Large intestine (tissue), 3 donors: ENCODE results near the gene PXT1. TPM values are rescaled to one million over a fixed set of nuclear protein-coding genes. Genes with fewer than 3 reads are reported as not detected.
A peak's percentile ranks its signal among the peaks of the same experiment; 100 is the strongest.

Source experiments
- DNase-seq, 2 donors: peaks; one replicate each; pipeline versions ENCODE4 v3.0.0 to v3.0.0-alpha.2; 2013
- H3K27ac ChIP-seq: one replicate; pipeline ENCODE4 v1.5.1; 2013; ENCODE audit warnings: low read length
- H3K27me3 ChIP-seq: 2 replicates; pipeline ENCODE4 v1.6.1; 2013; ENCODE audit warnings: low read length; ENCODE audit not compliant: control insufficient read depth, insufficient read depth
- H3K36me3 ChIP-seq: 2 replicates; pipeline ENCODE4 v1.6.1; 2013; ENCODE audit warnings: low read length; ENCODE audit not compliant: control insufficient read depth, insufficient read depth
- H3K4me1 ChIP-seq: one replicate; pipeline ENCODE4 v1.6.1; 2013; ENCODE audit warnings: low read length; ENCODE audit not compliant: control insufficient read depth, insufficient read depth
- H3K4me3 ChIP-seq: one replicate; pipeline ENCODE4 v1.5.1; 2013; ENCODE audit warnings: low read length
- H3K9me3 ChIP-seq: one replicate; pipeline ENCODE4 v1.6.1; 2013; ENCODE audit warnings: mild to moderate bottlenecking, low read depth, low read length, moderate library complexity; ENCODE audit not compliant: control insufficient read depth
- WGBS: methylation state at CpG from one replicate; pipeline ENCODE4 v1.1.5; 2013; ENCODE audit warnings: low lambda C conversion rate; ENCODE audit not compliant: insufficient coverage; 5-methylcytosine and 5-hydroxymethylcytosine counted together
- polyA plus RNA-seq: library from polyadenylated mRNA; unstranded; fragments of 120-200 nt; gene quantifications from one replicate; pipeline ENCODE4 v1.2.1, GENCODE V29; 2013

Gene PXT1
- polyA plus RNA-seq, 1 donor, result 0.24 TPM

- H3K4me1 ChIP-seq, result no peaks in the 10 kb centered on the region
- DNase-seq, result no peak
Measured at GRCh38 chr6:36399970-36400369, 42.7 kb downstream of the PXT1 start.

GRCh38 chr6:36392621-36393020 is 50.0 kb downstream of the PXT1 start:
- no peaks in the 10 kb centered on the region for H3K36me3 ChIP-seq
- no peak overlapping the region for H3K27ac ChIP-seq
- DNase-seq, result no peak
- H3K4me3 ChIP-seq, result no peak overlapping the region
- H3K9me3 ChIP-seq, result no peaks in the 10 kb centered on the region
- peaks cover 8% of the 10 kb centered on the region for H3K27me3 ChIP-seq
- no CpG with 5 or more reads among the region's 5 CpGs for WGBS
- H3K4me1 ChIP-seq, result peaks cover 6% of the 10 kb centered on the region

More at GRCh38 chr6:36399970-36400369, 42.7 kb downstream of the PXT1 start:
- H3K9me3 ChIP-seq, result no peaks in the 10 kb centered on the region
- no peaks in the 10 kb centered on the region for H3K36me3 ChIP-seq
- no peaks in the 10 kb centered on the region for H3K27me3 ChIP-seq
- no peak overlapping the region for H3K4me3 ChIP-seq
- H3K27ac ChIP-seq, result no peak overlapping the region
- whole genome bisulfite sequencing, result no CpG with 5 or more reads among the region's 1 CpG

- H3K36me3 ChIP-seq, result no peaks in the 10 kb centered on the region
- no peak overlapping the region for H3K27ac ChIP-seq
- no peaks in the 10 kb centered on the region for H3K9me3 ChIP-seq
- H3K27me3 ChIP-seq, result peaks cover 9% of the 10 kb centered on the region
- peaks cover 6% of the 10 kb centered on the region for H3K4me1 ChIP-seq
- DNase-seq, result no peak
- no peak overlapping the region for H3K4me3 ChIP-seq
Measured at GRCh38 chr6:36389353-36389752, 53.3 kb downstream of the PXT1 start.

GRCh38 chr6:36387440-36388303 is 55.0 kb downstream of the PXT1 start, which contains the start of gene ETV7:
ETV7 (minus strand) TSS chr6:36387669; CDS start chr6:36387541, 128 bp downstream.
- H3K9me3 ChIP-seq, result no peaks in the 10 kb centered on the region
- H3K27ac ChIP-seq, result peak within 1 kb of the TSS; percentile 77
- no CpG with 5 or more reads among the region's 65 CpGs for WGBS
- peaks cover 9% of the 10 kb centered on the region for H3K27me3 ChIP-seq
- DNase-seq, result peak; percentile 64 to 86
- H3K4me3 ChIP-seq, result peak within 1 kb of the TSS; percentile 63
- peaks cover 6% of the 10 kb centered on the region for H3K4me1 ChIP-seq
- H3K36me3 ChIP-seq, result no peaks in the 10 kb centered on the region

GRCh38 chr6:36386495-36387439 is 55.9 kb downstream of the PXT1 start:
- WGBS, result 0% methylated on average over 6 of the region's 33 CpGs
- Histone ChIP-seq H3K27ac (peak overlapping the region; percentile 77), H3K36me3 (no peaks in the 10 kb centered on the region), H3K9me3 (no peaks in the 10 kb centered on the region), H3K4me1 (peaks cover 6% of the 10 kb centered on the region), H3K27me3 (peaks cover 9% of the 10 kb centered on the region), H3K4me3 (peak overlapping the region; percentile 63)
- DNase-seq, result peak; percentile 48 to 78

- H3K4me3 ChIP-seq, result no peak overlapping the region
Measured at GRCh38 chr6:36384095-36384494, 58.6 kb downstream of the PXT1 start.

GRCh38 chr6:36383606-36384005 is 59.0 kb downstream of the PXT1 start:
- no peak overlapping the region for H3K4me3 ChIP-seq
- H3K27ac ChIP-seq, result no peak overlapping the region
- peaks cover 9% of the 10 kb centered on the region for H3K27me3 ChIP-seq
- no peaks in the 10 kb centered on the region for H3K36me3 ChIP-seq
- no CpG with 5 or more reads among the region's 2 CpGs for WGBS
- peaks cover 6% of the 10 kb centered on the region for H3K4me1 ChIP-seq
- no peak for DNase-seq
- H3K9me3 ChIP-seq, result no peaks in the 10 kb centered on the region

More at GRCh38 chr6:36384095-36384494, 58.6 kb downstream of the PXT1 start:
- no CpG with 5 or more reads among the region's 2 CpGs for WGBS
- Histone ChIP-seq H3K4me1 (peaks cover 6% of the 10 kb centered on the region), H3K27ac (no peak overlapping the region), H3K36me3 (no peaks in the 10 kb centered on the region), H3K9me3 (no peaks in the 10 kb centered on the region), H3K27me3 (peaks cover 9% of the 10 kb centered on the region)
- no peak for DNase-seq

- Histone ChIP-seq H3K9me3 (no peaks in the 10 kb centered on the region), H3K4me1 (peaks cover 2% of the 10 kb centered on the region), H3K4me3 (no peak overlapping the region), H3K27ac (no peak overlapping the region), H3K36me3 (no peaks in the 10 kb centered on the region), H3K27me3 (peaks cover 5% of the 10 kb centered on the region)
- no CpG with 5 or more reads among the region's 4 CpGs for WGBS
- no peak for DNase-seq
Measured at GRCh38 chr6:36382976-36383375, 59.7 kb downstream of the PXT1 start.

- Histone ChIP-seq H3K9me3 (no peaks in the 10 kb centered on the region), H3K4me3 (no peak overlapping the region), H3K27ac (no peak overlapping the region), H3K27me3 (peaks cover 2% of the 10 kb centered on the region), H3K4me1 (no peaks in the 10 kb centered on the region), H3K36me3 (no peaks in the 10 kb centered on the region)
- DNase-seq, result no peak
- 100% methylated on average over 2 of the region's 9 CpGs for WGBS
Measured at GRCh38 chr6:36381502-36382389, 60.9 kb downstream of the PXT1 start.
